GM21723 (cell line): Measurements from ENCODE around the gene TLNRD1.

Experiments used
- ATAC-seq: cut with Tn5 transposase; IDR thresholded peaks from one replicate; pipeline ENCODE4 v1.9.1; 2021; ENCODE audit warnings: mild to moderate bottlenecking, moderate library complexity; ENCODE audit not compliant: unreplicated experiment

The TLNRD1 gene

GRCh38 chr15:81053621-81054020 is 52.9 kb downstream of the TLNRD1 start:
- ATAC-seq, result no peak

GRCh38 chr15:81054236-81054635 is 53.5 kb downstream of the TLNRD1 start:
- no peak for ATAC-seq
